Stimulated activated CD4-positive, alpha-beta T cell treated with anti-CD3 and anti-CD28 coated beads, Interleukin-1b, Interleukin-23, amount 100 ng/mL, for 48 hours (primary cell): ENCODE measurements around the gene KRTAP8-1.

Experiments used
- DNase-seq: peaks from one replicate; pipeline ENCODE4 v3.0.0-alpha.2; 2020

Gene KRTAP8-1, protein sequence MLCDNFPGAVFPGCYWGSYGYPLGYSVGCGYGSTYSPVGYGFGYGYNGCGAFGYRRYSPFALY

GRCh38 chr21:30813174-30813573 lies at the start of gene KRTAP8-1:
Gene KRTAP8-1, minus strand, starts transcription at chr21:30813274. Its CDS starts 54 bp downstream, at chr21:30813220.
- no peak for DNase-seq

- no peak for DNase-seq
Measured at GRCh38 chr21:30847627-30848500, 34.8 kb upstream of the KRTAP8-1 start.

- DNase-seq: no peak
Measured at GRCh38 chr21:30842990-30843389, 29.9 kb upstream of the KRTAP8-1 start.

DNA sequence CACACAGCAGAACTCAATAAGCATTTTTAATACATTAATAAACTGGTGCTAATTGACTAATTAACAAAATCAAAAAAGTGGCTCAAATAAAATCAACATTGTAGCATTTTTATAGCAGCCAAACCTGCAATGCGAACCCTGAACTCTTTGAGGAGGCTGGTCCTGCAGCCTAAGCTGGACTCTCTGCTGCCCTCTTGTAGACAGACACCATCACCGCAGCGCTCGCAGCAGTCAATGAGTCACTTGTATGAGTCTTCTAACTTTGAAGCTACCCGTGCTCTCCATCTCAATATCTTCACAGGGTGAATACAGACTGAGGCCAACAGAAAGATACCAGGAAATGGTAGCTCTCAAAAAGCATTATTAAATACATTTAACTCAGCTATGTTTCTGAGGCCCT lies 26.2 kb upstream of the KRTAP8-1 start:
- DNase-seq: peak; percentile 46

- DNase-seq: no peak
Measured at GRCh38 chr21:30838536-30838935, 25.5 kb upstream of the KRTAP8-1 start.

- peak; percentile 41 for DNase-seq
Measured at GRCh38 chr21:30831194-30831765, 18.2 kb upstream of the KRTAP8-1 start.

DNA sequence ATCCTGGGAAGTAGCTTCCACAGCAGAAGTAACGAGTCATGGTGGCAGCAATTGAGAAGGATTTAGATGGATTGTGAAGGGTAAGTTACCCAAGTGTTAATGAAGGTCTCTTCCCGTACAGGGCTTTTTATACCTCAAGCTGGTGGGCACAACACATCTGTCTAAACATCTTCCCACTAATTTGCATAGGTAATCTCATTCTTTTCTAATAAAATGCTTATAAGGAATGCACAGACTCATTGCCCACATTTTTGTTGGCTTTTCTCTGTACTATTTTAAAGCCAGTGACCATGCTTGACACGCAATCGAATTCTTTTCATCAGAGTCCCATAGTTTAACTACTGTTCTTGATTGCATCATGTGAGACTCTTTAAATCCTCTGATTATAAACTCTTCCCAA lies 16.6 kb upstream of the KRTAP8-1 start, which contains the start of gene KRTAP7-1:
KRTAP7-1 (minus strand) TSS at position 101 of the 400 bp plus-strand sequence; CDS start at position 40, 61 bp downstream.
- DNase-seq: no peak

- DNase-seq: no peak
Measured at GRCh38 chr21:30818837-30819610, 6.0 kb upstream of the KRTAP8-1 start.

DNA sequence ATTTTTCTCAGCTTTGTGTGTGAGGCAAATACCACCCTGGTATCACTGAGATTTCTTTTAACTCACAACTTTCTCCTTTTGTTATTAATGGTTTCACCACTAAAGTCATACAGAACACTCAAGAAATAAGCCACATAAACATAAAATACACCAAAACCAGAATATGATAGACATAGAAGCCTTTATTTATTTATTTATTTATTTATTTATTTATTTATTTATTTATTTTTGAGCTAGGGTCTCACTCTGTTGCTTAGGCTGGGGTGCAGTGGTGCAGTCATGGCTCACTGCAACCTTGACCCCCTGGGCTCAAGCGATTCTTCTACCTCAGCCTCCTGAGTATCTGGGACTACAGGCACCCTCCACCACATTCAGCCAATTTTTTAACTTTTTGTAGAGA lies 12.5 kb downstream of the KRTAP8-1 start:
- DNase-seq: no peak

- no peak for DNase-seq
Measured at GRCh38 chr21:30793581-30794314, 19.3 kb downstream of the KRTAP8-1 start.

- DNase-seq: no peak
Measured at GRCh38 chr21:30779249-30779648, 33.8 kb downstream of the KRTAP8-1 start.

- no peak for DNase-seq
Measured at GRCh38 chr21:30769724-30770431, 43.2 kb downstream of the KRTAP8-1 start.
